Measurements from ENCODE around the gene SCUBE1. TPM values are rescaled to one million over a fixed set of nuclear protein-coding genes. Genes with fewer than 3 reads are reported as not detected.
A peak's percentile ranks its signal among the peaks of the same experiment; 100 is the strongest.

SCUBE1 gene
- total RNA-seq, 2 donors from 2014 or later, result 0.14 TPM; not detected in 1

- ATAC-seq (replicated peaks in 1 of 2) (no peak), DNase-seq (no peak)
- H3K36me3 Mint-ChIP-seq (ENCODE audit: insufficient read depth in 2 of 2), result no peaks in the 10 kb centered on the region
- no peaks in the 10 kb centered on the region for H3K9me3 Mint-ChIP-seq
- H3K27me3 Mint-ChIP-seq (ENCODE audit: low read depth), result peaks cover 17% of the 10 kb centered on the region
- H3K27ac Mint-ChIP-seq, result no peak overlapping the region
- H3K4me1 Mint-ChIP-seq (ENCODE audit: low read depth), result peaks cover 22% of the 10 kb centered on the region
- no peak overlapping the region for H3K4me3 Mint-ChIP-seq
These were observed 82.6 kb downstream of the SCUBE1 start for GRCh38 chr22:43260331-43261231.

GRCh38 chr22:43257961-43258360, 85.2 kb downstream of the SCUBE1 start:
- ATAC-seq (replicated peaks in 1 of 2) (no peak), DNase-seq (no peak)
- Mint-ChIP-seq H3K9me3 (no peaks in the 10 kb centered on the region), H3K27ac (no peak overlapping the region), H3K27me3 (ENCODE audit: low read depth) (peaks cover 17% of the 10 kb centered on the region), H3K4me1 (ENCODE audit: low read depth) (peaks cover 1% of the 10 kb centered on the region), H3K36me3 (ENCODE audit: insufficient read depth in 2 of 2) (no peaks in the 10 kb centered on the region), H3K4me3 (no peak overlapping the region)

- DNase-seq (no peak), ATAC-seq (replicated peaks in 1 of 2) (no peak)
- Mint-ChIP-seq H3K4me1 (ENCODE audit: low read depth) (no peaks in the 10 kb centered on the region), H3K9me3 (no peaks in the 10 kb centered on the region), H3K27ac (no peak overlapping the region), H3K27me3 (ENCODE audit: low read depth) (peaks cover 17% of the 10 kb centered on the region), H3K36me3 (ENCODE audit: insufficient read depth in 2 of 2) (no peaks in the 10 kb centered on the region), H3K4me3 (no peak overlapping the region)
These were observed 85.6 kb downstream of the SCUBE1 start for GRCh38 chr22:43257549-43257948.

- H3K9me3 Mint-ChIP-seq, result no peaks in the 10 kb centered on the region
- peak overlapping the region; percentile 67 for H3K27ac Mint-ChIP-seq
- DNase-seq (no peak), ATAC-seq (replicated peaks in 1 of 2) (no peak)
- peaks cover 17% of the 10 kb centered on the region for H3K27me3 Mint-ChIP-seq (ENCODE audit: low read depth)
- no peak overlapping the region for H3K4me3 Mint-ChIP-seq
- no peaks in the 10 kb centered on the region for H3K36me3 Mint-ChIP-seq (ENCODE audit: insufficient read depth in 2 of 2)
- H3K4me1 Mint-ChIP-seq (ENCODE audit: low read depth), result no peaks in the 10 kb centered on the region
These were observed 86.1 kb downstream of the SCUBE1 start for GRCh38 chr22:43256976-43257545.

- DNase-seq (no peak), ATAC-seq (replicated peaks in 1 of 2) (no peak)
- H3K36me3 Mint-ChIP-seq (ENCODE audit: insufficient read depth in 2 of 2), result no peaks in the 10 kb centered on the region
- no peaks in the 10 kb centered on the region for H3K4me1 Mint-ChIP-seq (ENCODE audit: low read depth)
- peak overlapping the region; percentile 67 for H3K27ac Mint-ChIP-seq
- peaks cover 17% of the 10 kb centered on the region for H3K27me3 Mint-ChIP-seq (ENCODE audit: low read depth)
- H3K9me3 Mint-ChIP-seq, result no peaks in the 10 kb centered on the region
- no peak overlapping the region for H3K4me3 Mint-ChIP-seq
These were observed 86.6 kb downstream of the SCUBE1 start for GRCh38 chr22:43256569-43256968.

GRCh38 chr22:43255299-43255698, 87.9 kb downstream of the SCUBE1 start:
- H3K27me3 Mint-ChIP-seq (ENCODE audit: low read depth), result peaks cover 17% of the 10 kb centered on the region
- ATAC-seq (replicated peaks in 1 of 2), result no peak
- DNase-seq, result no peak
- H3K4me3 Mint-ChIP-seq, result no peak overlapping the region
- no peaks in the 10 kb centered on the region for H3K36me3 Mint-ChIP-seq (ENCODE audit: insufficient read depth in 2 of 2)
- H3K27ac Mint-ChIP-seq, result no peak overlapping the region
- H3K9me3 Mint-ChIP-seq, result no peaks in the 10 kb centered on the region
- no peaks in the 10 kb centered on the region for H3K4me1 Mint-ChIP-seq (ENCODE audit: low read depth)

- no peak overlapping the region for H3K27ac Mint-ChIP-seq
- H3K4me3 Mint-ChIP-seq, result no peak overlapping the region
- no peaks in the 10 kb centered on the region for H3K9me3 Mint-ChIP-seq
- H3K36me3 Mint-ChIP-seq (ENCODE audit: insufficient read depth in 2 of 2), result no peaks in the 10 kb centered on the region
- H3K4me1 Mint-ChIP-seq (ENCODE audit: low read depth), result no peaks in the 10 kb centered on the region
- ATAC-seq (replicated peaks in 1 of 2) (no peak), DNase-seq (no peak)
- H3K27me3 Mint-ChIP-seq (ENCODE audit: low read depth), result peaks cover 17% of the 10 kb centered on the region
These were observed 89.3 kb downstream of the SCUBE1 start for GRCh38 chr22:43253839-43254238.

- no peaks in the 10 kb centered on the region for H3K9me3 Mint-ChIP-seq
- ATAC-seq (replicated peaks in 1 of 2), result no peak
These were observed 90.9 kb downstream of the SCUBE1 start for GRCh38 chr22:43252319-43252718.

GRCh38 chr22:43249789-43250471, 93.2 kb downstream of the SCUBE1 start:
- DNase-seq, result no peak
- Mint-ChIP-seq H3K36me3 (ENCODE audit: insufficient read depth in 2 of 2) (no peaks in the 10 kb centered on the region), H3K4me3 (no peak overlapping the region), H3K27me3 (ENCODE audit: low read depth) (no peaks in the 10 kb centered on the region), H3K4me1 (ENCODE audit: low read depth) (no peaks in the 10 kb centered on the region), H3K9me3 (no peaks in the 10 kb centered on the region), H3K27ac (no peak overlapping the region)
- ATAC-seq (replicated peaks in 1 of 2), result no peak

More at GRCh38 chr22:43252319-43252718, 90.9 kb downstream of the SCUBE1 start:
- no peaks in the 10 kb centered on the region for H3K4me1 Mint-ChIP-seq (ENCODE audit: low read depth)
- H3K4me3 Mint-ChIP-seq, result no peak overlapping the region
- no peak for DNase-seq
- H3K36me3 Mint-ChIP-seq (ENCODE audit: insufficient read depth in 2 of 2), result no peaks in the 10 kb centered on the region
- peaks cover 15% of the 10 kb centered on the region for H3K27me3 Mint-ChIP-seq (ENCODE audit: low read depth)
- H3K27ac Mint-ChIP-seq, result no peak overlapping the region

- Mint-ChIP-seq H3K36me3 (ENCODE audit: insufficient read depth in 2 of 2) (no peaks in the 10 kb centered on the region), H3K27me3 (ENCODE audit: low read depth) (no peaks in the 10 kb centered on the region), H3K4me1 (ENCODE audit: low read depth) (no peaks in the 10 kb centered on the region), H3K27ac (no peak overlapping the region), H3K4me3 (no peak overlapping the region), H3K9me3 (no peaks in the 10 kb centered on the region)
- DNase-seq (no peak), ATAC-seq (replicated peaks in 1 of 2) (no peak)
These were observed 95.5 kb downstream of the SCUBE1 start for GRCh38 chr22:43247546-43248260.

GRCh38 chr22:43246188-43246587, 97.0 kb downstream of the SCUBE1 start:
- Mint-ChIP-seq H3K27ac (no peak overlapping the region), H3K36me3 (ENCODE audit: insufficient read depth in 2 of 2) (no peaks in the 10 kb centered on the region), H3K9me3 (no peaks in the 10 kb centered on the region), H3K4me3 (no peak overlapping the region), H3K27me3 (ENCODE audit: low read depth) (no peaks in the 10 kb centered on the region), H3K4me1 (ENCODE audit: low read depth) (no peaks in the 10 kb centered on the region)
- DNase-seq (no peak), ATAC-seq (replicated peaks in 1 of 2) (no peak)

- DNase-seq, result no peak
- H3K27me3 Mint-ChIP-seq (ENCODE audit: low read depth), result no peaks in the 10 kb centered on the region
- no peak overlapping the region for H3K4me3 Mint-ChIP-seq
- H3K4me1 Mint-ChIP-seq (ENCODE audit: low read depth), result no peaks in the 10 kb centered on the region
- H3K9me3 Mint-ChIP-seq, result no peaks in the 10 kb centered on the region
- H3K27ac Mint-ChIP-seq, result no peak overlapping the region
- H3K36me3 Mint-ChIP-seq (ENCODE audit: insufficient read depth in 2 of 2), result no peaks in the 10 kb centered on the region
- no peak for ATAC-seq (replicated peaks in 1 of 2)
These were observed 97.5 kb downstream of the SCUBE1 start for GRCh38 chr22:43245717-43246116.
